GM19035 (cell line): ENCODE results near the gene SHISA3.

Experiments
- ATAC-seq: cut with Tn5 transposase; IDR thresholded peaks from one replicate; pipeline ENCODE4 v1.9.1; 2021; ENCODE audit not compliant: unreplicated experiment

Gene SHISA3

DNA sequence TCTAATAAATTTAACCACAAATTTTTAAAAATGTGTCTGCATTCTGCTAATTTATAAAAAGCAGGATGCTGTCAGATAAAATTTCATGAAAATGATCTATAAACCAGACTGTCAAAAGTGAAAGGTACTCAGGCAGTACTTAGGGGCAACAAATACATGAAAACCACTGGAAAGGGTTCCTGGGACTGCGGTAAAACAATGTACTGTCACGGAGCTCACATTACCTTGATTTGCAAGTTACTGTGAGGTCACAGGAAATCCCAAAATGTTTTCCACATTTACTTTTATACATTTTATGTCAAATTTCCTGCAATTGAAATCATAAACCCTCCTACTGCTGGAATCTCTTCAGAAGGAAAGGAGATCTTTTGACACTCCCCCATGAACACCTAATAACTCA lies 45.3 kb downstream of the SHISA3 start:
- no peak for ATAC-seq

DNA sequence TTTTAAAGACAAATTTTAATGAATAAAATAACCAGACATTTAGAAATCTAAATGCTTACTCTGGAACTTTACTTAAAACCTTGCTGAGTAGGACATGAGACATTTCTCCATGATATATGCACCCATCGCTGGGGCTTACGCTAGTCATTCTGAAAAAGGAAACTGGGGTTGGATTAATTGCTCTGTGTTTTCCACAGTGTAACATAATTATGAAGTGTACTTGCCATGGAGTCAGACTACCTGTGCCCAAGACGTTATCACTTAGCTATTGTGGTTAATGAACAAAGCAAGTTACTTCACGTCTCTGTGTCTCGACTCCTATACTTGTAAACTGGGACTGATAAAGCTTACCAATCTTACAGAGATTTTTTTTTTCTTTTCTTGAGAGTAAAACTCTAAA lies 47.8 kb downstream of the SHISA3 start:
- no peak for ATAC-seq

DNA sequence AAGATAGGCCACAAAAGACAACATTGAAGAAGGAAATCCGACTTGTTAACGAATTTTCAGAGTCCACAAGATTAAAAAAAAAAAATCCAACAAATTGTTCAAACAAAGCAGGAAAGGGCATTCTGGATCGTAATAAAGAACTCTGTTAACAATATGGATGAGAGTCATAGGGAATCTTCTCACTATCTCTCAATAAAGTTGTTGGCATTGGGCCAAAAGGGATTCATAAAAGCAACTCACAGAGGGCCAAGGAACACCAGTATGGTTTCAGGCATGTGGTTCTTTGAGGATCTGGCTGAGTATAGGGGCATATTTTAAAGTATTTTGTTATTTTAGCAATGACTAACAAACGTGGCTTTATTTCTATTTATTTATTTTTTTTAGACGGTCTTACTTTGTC lies 49.5 kb downstream of the SHISA3 start:
- ATAC-seq, result no peak
